Activated T-cell treated with anti-CD3 and anti-CD28 coated beads, Interleukin-2, amount 50 U/mL, for 48 hours (primary cell): ENCODE results near the gene ASTN2.
"Not testable (repeated sequence)": the region's sequence is repeated elsewhere in the genome, so short reads cannot be mapped to it uniquely, and the experiment has no call there.

Experiments
- DNase-seq, 2 experiments: peaks; one replicate each; pipeline ENCODE4 v3.0.0-alpha.2; 2020

ASTN2 gene

DNA sequence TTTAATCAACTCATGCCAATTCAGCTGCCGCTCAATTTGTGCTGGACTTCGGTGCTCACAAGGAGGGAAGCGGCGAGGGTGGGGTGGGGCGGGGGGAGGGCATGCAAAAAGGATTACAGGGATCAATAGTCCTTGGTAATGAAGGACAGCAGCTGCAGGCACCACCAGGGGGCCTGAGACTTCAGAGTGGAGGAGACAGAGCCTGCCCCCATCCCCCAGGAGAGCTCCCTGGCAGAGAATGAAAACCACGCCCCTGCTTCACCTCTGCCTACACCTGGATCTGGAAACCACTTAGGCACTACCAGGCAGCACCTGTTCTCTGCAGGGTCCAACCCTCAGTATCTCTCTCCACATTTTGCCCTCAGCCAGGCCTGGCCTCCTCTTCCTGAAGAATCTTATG, 572.2 kb downstream of the ASTN2 start:
- DNase-seq, result no peak

DNA sequence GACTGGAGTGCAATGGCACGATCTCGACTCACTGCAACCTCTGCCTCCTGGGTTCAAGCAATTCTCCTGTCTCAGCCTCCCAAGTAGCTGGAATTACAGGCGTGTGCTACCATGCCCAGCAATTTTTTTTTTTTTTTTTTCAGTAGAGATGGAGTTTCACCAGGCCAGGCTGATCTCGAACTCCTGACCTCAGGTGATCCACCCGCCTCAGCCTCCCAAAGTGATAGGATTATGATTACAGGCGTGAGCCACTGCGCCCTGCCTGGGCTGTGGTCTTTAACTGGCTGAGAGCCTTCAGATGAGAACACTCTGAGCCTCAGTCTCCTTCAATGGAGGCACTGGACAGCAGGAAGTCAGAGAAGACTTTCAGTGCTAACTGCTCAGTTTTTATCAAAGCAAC, 576.4 kb downstream of the ASTN2 start:
- DNase-seq, result not testable (repeated sequence)

DNA sequence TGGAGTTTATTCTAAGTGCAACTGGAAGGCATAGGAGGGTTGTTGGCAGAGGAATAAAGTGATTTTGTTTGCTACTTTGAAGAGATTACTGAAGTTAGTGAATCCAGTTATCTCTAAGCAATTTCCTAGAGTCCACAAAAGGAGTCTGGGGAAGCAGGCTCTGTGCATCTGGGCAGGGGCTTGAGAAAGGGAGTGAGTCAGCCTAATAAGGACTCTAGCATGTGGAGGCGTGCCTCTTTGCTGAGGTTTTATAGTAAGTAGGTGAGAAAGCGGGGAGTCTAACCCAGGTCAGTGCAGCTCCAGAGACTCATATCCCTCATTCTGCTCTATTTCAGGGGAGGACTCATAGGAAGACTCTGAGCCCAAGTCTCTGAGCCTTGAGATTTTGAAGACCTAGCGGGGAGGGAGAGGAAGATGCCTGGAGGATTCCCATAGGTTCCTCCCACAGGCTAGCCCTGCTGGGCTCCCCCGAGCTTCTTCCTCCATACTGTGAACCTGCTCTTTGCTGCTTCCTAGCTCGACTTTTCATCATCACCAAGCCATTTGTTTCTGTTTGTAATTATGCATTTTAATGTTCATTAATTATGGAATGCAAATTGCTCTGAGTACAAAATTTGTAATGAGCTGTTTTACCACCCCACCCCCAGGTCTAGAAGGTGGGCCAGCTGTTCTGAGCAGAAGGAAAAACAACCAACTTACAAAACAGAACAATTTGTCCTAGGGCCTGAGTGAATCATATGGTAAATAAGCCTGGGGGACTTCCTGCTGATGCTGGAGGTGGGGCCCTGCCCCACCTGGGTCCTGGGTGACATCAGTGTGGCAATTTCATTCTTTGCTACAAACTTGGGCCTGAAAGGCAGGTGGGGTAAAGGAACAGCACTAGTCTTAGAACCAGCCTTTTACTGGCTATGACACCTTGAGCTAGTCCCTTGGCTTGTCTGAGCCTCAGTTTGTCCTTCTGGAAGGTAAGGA, 577.6 kb downstream of the ASTN2 start:
- no peak for DNase-seq

DNA sequence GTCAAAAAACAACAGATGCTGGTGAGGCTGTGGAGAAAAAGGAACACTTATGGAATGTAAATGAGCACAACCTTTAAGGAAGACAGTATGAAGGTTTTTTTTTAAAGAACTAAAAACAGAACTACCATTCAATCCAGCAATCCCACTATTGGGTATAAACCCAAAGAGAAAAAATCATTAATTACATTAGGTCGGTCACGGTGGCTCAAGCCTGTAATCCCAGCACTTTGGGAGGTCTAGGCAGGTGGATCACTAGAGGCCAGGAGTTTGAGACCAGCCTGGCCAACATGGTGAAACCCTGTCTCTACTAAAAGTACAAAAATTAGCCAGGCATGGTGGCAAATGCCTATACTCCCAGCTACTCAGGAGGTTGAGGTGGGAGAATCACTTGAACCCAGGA, 584.5 kb downstream of the ASTN2 start:
- DNase-seq, result not testable (repeated sequence)

DNA sequence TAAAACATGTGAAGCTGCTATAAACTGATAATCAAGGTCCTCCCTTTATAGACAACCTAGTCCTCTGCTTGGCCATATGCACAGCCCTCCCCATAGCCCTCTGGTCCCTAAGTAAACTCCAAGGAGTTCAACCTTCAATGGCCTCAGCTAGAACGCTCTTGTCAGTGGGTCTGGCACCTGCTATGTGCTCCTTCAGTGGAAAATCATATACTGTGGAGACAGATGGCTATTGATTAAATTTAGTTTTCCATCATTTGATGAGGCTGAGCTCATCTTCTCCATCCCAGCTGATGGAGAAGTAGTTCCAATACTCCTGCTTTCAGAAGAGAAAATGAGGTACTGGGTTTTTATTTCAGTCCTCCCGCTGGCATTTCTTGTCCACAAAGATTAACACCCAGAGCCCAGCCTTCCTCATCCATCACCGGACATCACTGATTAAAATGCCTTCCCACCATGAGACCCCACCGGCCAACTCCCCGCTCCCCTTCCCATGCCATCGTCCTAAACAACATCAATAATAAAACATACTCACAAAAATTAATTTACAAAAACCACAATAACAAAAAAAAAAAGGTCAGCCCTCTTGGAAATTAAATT, 593.1 kb downstream of the ASTN2 start:
- no peak for DNase-seq

DNA sequence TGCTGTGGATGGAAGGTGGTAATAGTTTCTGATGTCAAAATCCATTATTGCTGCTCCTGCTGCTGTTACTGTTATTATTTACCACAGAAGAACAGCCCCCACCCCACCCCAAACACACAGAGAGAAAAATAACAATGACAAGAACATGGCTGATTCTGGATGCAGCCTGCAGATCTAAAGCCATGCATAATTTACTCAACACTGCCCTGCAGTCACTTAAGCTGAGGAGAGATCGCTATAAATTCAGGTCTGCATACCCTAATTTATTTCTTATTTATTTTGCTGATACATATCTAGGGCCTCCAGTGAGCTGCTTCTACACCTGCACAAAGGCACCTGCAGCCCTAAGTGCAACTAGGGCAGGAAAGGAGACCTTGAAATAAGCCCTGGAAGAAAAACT, 595.7 kb downstream of the ASTN2 start:
- DNase-seq, result no peak

DNA sequence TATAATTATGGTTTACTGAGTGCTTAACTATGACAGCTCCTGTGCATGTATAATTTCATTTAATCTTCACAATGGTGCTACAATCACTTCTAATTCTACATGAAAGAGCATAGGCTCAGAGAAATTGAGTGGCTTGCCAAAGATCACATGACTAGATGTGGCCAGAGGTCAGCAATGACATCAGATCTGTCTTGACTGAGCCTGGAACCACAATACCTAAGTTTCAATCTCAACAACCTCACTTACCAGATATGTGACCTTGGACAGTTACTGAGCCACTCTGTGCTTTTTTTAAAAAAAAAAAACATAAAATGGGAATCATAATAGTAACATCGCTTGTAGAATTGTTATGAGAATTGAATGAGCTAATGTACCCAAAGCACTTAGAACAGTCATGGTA, 597.1 kb downstream of the ASTN2 start:
- no peak for DNase-seq

DNA sequence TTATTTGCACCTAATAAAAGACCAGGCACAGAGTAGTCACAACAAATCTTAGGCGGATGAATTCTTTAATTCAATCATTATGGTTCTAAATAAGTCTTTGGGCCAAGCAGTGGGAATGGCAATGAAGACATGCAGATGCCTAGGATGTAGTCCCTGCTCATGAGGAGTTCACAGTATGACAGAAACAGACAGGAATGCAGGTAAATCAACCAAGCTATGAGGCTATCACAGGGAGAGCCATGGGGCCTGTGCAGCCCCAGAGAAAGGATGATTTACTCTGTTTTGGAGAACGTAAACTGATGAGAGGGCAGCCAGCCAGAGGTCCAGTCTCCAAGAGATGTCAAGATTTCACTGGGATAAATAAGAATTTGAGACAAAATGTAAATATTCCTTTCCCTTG, 598.4 kb downstream of the ASTN2 start:
- no peak for DNase-seq

DNA sequence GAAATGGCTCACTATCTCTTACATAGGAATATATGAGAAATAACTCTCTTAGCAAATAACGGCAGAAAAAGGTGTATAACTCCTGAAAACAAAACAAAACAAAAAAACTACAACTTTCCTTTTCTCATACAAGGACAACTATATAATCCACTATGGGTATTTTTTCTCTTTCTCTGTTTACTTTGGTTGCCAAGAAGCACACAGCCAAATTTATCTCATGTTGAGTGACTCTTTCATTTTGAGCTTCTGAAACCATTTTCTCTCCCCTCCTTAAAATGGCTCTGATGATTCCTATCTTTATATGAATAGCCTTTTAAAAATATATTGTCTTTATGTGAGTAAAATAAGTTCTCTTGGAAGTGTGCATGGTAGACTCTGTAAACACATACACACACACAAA, 599.0 kb downstream of the ASTN2 start:
- DNase-seq, result no peak

DNA sequence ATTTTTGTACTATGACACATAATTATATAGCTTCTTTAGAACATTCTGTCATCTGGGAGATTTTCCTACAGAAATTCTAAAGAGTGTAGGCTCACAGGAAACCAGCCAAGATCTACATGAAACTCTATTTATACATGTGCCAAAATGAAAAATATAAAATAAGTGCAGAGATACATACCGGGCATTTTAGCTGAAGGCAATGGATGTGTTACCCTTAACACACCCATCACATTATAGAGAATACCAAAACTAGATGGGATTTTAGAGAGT, 601.9 kb downstream of the ASTN2 start:
- DNase-seq, result no peak

DNA sequence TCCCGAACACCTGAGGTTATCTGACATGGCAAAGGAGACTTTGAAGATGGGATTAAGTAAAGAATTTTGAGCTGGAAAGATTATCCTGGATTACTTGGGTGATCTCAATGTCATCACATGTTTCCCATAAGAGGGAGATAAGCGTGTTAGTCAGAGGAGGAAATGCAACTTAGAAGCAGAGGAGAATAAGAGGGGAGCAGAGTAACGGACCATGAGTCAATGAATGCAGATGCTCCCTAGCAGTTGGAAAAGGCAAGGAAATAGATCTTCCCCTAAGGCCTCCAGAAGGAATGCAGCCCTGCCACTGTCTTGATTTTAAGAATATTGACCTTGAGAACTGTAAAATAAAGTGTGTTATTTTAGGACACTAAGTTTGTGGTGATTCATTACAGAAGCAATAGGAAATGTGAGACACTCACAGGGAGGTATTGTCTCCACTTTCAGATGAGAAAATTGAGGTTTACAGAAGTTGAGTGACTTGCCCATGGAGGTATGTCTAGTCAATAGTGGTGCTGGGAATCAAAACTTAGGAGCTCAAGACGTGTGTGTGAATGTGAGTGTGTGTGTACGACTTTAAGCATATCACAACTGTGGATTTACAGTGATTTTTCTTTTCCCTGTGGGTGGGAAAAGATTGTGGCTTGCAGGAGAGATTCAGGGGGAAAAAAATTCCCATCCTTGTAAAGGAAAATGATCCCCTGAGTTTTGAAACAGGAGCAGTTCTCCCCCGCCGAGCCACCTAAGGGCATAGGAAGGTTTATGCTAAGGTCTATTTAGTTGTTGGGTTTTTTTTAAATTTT, 602.4 kb downstream of the ASTN2 start:
- no peak for DNase-seq

DNA sequence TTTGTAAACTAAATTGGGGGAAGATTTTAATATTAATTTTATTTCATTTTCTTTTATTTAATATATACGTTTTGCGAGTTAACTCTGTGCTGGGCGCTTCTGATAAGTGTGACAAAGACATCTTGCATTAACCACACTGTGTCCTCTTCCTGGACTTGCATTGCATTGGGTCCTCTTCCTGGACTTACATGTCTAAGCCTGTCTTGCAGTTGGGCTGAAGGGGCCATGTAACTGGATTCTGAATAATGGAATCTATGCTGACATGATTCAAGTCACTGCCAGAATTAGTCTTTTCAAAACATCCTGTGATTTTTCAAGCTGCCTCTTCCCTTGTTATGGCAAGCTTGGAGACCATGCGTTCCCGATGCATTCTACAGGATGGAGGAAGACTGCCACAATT, 605.2 kb downstream of the ASTN2 start:
- no peak for DNase-seq

DNA sequence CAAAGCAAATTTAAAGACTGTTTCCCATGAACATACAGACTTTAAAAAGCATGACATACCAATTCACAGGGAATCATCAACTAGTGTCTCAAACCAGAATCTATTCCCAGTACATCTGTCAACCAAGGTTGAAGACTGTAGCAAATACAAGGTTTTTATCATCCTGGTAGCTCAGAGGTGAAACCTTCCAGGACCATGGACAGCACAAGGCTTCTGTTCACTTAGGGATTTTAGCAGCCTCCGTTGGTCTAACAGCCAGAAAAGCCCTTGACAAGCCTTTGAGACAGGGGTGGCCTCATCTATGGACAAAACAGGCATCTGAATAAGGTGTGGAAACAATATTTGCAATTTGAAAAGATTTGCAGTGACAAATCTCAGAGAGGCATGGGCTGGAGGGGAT, 608.8 kb downstream of the ASTN2 start:
- DNase-seq, result no peak

DNA sequence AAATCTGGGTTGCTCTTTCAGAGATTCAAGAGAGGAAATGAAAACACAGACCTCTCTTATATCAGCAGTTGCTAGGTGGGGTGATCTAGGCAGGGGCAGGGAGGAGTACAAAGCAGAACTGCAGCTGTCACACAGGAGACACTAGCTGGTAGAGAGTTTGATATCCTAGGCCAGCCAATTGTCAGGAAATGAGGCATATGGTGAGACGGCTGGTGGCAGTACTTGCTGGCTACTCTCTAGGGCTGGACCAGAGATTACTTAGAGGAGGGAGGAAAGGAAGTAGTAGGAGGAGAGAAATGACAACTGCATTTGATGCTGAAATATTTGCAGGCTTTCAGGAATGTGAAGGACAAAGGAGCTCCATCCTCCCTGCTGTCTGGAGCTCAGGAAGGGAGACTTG, 614.0 kb downstream of the ASTN2 start:
- no peak for DNase-seq

DNA sequence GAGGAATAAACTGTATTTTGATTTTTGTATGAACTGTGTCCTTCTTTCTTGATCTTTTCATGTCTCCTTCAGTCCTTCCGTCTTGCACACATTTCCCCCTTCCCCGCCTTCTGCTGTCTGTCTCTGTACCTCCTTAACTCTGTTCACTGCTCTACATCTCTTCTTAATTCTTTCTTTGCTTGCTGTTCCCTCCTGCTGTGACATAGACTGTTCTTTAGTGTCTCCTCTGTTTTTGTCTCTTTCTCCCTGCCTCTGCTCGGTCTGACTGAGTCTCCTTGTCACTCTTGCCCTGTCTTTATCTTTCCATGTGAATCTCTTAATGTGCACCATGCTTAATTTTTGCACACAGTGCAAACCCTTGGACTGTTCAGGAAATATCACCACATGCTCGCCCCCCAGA, 614.8 kb downstream of the ASTN2 start:
- no peak for DNase-seq

DNA sequence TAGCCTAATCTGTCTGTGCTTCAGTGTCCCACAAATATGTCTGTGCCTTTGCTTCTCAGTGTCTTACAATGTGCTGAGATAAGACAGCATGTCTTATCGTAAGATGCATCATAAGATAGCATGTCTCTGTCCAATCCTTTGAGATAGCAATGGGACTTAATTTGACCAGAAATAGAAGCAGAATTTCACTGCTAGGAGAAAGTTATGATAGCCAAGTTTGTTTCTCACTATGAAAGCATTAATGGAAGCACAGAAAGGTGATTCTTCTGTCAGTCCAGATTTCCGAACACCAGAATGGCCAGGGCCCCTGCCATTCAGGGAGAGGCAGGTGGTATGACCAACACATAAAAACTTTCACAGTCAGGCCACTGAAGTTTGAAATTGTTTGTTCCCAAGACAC, 616.3 kb downstream of the ASTN2 start:
- no peak for DNase-seq

DNA sequence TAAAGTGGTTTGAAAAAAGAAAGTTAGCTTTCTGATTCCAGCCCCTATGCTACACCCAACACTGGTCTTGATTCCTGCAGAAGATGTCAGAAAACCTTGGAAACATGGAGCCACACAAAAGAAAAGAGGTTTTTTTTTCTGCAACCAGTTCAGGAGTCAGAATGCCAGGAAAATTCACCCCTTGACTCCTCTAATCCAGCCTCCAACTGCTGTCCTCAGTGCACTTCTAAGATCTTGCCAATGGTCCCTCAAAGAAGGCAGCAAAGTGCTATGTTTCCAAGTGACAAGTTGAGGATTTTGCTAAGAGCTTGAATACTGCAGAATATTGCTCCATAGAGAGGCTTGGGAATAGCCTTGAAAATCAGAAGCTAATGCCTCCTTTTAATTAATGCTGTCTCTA, 617.6 kb downstream of the ASTN2 start:
- no peak for DNase-seq

DNA sequence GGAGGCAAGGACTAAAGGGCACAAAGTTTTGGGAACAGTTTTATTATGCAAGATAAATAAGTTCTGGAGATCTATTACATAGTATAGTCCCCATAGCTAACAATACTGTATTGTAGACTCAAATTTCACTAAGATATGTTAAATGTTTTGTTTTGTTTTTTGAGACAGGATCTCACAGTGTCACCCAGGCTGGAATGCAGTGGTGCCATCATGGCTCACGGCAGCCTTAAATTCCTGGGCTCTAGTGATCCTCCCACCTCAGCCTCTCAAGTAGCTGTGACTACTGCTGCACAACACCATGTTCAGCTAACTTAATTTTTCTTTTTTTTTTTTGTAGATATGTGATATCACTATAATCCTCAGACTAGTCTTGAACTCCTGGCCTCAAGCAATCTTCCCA, 618.2 kb downstream of the ASTN2 start:
- no peak for DNase-seq

DNA sequence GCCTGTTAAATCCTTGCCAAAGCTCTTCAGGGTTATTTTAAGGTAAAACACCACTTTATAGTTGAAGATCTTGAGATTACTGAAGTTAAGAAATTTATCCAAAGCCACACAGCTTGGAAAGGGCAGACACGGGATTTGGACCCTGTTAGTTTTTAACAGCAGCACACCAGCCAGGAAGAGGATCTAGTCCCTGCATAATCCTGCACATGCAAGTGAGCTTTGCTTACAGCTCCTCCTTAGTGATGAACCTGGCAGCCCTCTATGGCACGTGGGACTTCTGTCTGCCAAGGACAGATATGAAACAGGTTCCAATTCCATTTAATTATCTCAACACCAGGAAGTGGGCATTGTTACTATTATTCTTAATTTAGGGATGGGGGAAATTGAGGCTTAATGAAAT, 619.0 kb downstream of the ASTN2 start:
- no peak for DNase-seq

DNA sequence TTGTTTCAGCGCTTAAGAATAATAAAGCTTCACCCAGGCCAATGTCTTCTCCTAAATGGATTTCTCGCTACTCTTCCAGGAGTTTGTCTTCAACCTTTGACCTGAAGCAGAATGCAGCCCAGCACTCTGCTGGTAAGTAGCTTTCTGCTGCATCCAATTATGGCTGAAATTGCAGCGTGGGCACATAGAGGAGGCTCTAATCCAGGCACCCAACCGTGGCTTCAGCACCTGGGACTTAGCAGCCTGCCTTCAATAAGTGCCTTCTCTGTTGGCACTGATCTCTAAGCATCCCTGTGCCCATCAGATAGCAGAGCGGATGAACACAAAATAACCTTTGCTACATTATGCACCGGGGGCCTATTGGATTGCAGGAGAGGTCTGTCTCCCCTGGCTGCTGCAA, 622.6 kb downstream of the ASTN2 start:
- no peak for DNase-seq

DNA sequence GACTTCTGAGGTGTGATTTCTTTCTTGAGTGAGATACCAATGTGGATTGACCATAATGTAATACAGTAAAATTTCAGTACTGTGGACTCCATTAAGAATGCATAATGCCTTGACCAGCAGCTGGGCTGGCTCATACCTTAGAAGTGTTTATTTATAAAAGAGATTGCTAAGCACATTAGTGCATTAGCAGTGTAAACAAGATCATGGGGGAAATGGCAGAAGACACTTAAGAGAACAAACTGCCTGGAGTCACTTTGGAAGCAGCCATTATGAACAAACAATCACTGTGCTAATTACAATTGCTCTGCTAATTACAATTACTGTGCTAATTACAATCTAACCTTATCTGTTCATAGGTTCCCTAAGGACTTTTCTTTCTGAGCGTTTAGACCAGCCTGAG, 623.5 kb downstream of the ASTN2 start:
- DNase-seq, result no peak

DNA sequence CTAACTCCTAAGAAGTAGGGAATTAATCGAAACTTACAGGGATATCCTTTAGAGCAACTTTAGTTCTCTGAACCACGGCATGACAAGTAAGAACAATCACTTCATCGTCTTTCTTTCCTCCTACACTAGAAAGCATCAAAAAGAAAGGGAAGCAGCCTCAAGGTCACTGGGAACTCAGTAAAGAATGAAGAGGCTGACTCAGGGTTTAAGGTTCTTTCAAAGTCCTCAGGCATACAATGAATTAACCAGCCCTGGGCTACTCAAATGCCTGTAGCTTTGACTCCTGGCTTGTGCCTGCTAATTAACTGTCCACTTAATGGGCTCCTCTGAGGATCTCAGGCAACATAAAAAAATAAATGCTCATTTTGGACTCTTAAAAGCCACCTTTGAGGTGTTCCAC, 625.8 kb downstream of the ASTN2 start:
- DNase-seq, result no peak

DNA sequence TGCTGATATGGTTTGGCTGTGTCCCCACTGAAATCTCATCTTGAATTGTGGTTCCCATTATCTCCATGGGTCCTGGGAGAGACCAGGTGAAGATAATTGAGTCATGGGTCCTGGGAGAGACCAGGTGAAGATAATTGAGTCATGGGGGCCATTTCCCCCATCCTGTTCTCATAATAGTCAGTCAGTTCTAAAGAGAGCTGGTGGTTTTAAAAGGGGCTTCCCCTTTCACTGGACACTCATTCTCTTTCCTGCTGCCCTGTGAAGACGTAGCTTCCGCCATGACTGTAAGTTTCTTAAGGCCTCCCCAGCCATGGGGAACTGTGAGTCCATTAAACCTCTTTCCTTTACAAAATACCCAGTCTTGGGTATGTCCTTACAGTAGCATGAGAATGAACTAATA, 628.1 kb downstream of the ASTN2 start:
- DNase-seq, result no peak

DNA sequence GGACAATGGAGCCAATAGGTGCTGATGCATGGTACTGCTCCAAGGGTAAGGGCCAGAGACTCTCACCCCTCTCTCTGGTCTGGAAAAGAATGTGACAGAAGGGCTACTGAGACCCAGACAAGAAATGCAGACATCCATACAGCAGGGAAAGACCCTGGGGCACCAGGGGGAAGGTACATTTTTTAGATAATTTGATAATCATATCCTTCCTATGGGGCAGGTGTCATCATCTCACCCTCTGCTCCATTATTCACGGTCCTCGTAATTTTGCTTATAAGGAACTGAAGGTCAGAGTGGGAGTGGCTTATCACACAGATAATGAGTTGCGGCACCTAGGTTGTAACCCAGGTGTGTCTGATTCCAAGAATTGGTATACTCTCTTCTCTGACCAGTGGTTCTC, 637.7 kb downstream of the ASTN2 start:
- no peak for DNase-seq
